NCI-H748 treated with DMSO at 0.1 percent for 48 hours (cell line): Measurements from ENCODE around the gene DTD1.

ENCODE experiments used
- DNase-seq: peaks from one replicate; lab custom pipeline; 2025; lab: John Stamatoyannopoulos, UW

Gene DTD1

DNA sequence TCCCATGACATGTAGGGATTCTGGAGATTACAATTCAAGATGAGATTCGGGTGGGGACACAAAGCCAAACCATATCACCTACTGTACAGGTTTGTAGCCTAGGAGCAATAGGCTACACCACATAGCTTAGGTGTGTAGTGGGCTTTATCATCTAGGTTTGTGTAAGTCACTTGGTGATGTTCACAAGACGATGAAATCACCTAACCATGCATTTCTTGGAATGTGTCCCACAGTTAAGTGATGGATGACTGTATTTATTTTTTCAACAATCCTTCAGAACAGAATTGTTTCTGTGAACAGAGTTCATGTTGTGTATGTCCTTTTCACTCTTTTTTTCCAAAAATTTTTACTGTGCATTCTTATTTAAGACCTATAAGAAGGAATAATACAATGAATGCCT, 76.1 kb downstream of the DTD1 start:
- no peak for DNase-seq

DNA sequence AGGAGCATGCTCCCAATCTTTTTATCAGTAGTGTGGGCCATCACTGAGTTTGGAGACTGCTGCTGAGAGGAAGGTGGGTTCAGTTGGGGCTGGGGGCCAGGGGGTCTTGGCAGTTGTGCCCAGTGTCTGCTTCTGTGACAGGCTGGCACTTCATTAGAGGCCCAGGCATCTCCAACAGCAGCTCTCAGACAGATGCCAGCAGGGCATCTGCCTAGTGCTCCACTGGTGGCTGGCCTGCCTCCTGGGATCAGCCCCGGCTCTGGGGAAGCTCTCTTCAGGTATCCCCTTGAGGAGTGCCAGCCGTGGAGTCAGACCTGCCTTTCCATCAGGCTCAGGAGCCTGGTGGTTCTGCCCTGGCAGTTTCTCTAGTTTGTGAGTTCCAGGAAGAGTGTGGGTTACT, 77.3 kb downstream of the DTD1 start:
- no peak for DNase-seq

DNA sequence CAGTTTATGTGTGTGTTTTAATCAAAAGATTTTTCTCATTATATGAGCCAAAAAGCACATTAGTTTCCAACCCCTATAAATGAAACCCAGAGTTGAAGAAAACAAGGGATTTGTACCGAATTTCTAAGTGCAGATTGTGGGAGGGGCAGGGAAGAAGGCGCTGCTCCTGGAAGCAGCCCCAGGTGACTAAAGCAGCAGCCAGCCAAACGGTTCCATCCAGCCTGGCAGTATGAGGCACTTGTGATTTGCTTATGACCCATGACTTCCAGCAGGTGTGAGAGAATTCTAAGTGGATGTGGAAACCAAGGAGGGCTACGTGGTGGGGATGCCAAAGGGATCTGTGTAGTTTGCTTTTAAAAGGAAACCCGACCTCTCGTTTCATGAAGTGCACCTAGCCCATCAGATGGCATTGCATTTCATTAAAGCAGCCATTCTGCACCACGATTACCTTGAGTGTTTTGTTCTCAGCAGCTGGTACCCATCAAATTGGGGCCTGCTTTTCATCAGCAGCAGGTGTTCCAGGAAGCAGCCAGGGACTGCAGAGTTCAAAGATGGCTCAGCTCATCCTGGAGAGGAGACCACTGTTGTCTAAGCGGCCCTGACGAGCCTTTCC, 79.1 kb downstream of the DTD1 start:
- peak; percentile 97 for DNase-seq

DNA sequence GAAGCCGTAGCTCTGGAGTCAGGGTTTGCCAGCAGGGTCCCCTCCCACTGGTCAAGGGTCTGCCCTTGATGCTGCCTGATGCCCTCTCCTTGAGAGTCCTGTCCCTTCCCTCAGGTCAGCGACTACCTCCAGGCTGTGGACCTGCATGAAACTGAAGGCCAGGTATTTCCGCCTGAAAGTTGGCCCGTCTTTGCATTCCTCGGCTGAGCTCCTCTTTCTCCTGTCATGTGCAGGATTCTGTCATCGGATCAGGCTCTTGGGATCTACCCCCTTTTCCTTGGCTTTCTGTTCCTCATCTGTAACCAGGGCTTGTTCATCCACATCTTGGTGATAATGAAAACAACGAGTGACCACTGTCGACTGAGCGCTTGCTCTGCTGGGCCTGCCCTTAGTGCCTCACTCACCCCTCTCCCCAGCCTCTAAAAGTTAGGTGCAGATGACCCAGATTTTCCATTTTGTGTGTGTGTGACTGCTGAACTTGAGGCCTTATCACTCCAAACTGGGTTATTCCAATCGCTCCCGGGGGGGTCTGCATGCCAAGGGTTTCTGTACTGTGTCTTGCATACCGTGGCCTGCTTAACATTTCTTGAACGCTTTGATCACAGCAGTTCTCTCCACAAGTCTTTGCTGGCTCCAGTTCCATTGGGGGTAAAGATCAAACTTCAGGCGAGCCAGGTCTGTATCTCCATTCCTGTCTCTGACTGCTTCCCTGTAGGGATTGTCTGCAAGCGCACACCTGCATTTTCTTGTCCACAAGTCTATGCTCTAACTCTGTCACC, 81.6 kb downstream of the DTD1 start:
- no peak for DNase-seq

DNA sequence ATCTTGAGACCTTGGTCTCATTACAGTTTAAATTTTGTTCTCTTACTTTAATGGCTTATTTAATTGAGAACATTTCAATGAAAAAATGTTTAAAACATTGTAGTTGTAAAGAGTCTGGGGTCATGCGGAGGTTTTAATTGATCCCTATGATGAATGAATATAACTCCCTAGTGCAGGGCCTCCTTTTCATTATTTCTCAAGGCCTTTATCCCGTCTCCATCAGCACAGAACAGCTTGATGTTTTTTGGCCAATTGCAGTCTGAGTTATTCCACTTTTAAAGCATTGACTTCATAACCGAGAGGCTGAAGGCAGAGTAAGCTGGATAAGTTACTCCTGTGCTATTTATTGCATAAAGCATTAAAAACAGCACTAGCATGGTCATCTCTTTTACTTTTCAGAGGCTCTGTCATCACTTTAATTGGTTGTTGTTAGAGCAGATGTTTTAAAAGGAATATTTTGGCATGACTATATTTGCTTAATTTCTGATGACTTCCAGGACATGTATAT, 83.4 kb downstream of the DTD1 start:
- DNase-seq: no peak

DNA sequence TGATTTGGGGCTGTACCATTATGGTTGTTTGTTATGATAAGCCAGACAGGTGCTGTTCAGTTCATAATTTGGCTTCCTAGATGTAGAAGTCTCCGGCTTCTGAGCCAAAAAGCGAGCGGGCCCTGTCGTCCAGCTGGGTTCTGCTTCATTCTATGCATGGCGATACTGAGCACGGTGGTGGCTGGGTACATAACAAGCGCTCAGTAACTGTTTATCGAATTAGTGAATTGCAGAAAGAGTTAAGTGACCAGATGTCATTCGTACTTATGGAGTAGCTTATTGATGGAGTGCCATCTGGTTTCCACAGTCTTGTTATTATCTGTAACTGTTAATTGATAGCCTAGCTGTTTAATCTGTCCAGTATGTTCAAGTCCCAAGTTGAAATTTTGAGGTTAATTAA, 85.0 kb downstream of the DTD1 start:
- no peak for DNase-seq

DNA sequence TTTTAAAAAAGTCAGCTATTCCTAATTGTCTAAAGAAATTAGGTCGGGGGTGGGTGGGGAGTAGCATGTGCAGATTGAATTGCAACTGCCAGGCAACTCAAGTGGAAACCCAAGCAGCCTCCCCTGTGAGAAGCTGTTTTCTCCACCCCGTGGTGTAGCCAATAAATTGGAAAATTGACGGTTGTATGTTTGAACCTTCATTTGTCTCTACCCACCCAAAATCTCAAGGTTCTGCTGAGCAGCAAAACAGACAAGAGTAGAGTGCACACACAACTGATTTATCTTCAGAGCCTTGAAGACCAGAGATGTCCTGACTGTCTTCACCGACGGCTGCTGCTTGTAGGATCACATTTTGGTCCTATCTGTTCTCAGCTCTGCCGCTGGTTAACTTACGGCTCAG, 88.5 kb downstream of the DTD1 start:
- DNase-seq: no peak

DNA sequence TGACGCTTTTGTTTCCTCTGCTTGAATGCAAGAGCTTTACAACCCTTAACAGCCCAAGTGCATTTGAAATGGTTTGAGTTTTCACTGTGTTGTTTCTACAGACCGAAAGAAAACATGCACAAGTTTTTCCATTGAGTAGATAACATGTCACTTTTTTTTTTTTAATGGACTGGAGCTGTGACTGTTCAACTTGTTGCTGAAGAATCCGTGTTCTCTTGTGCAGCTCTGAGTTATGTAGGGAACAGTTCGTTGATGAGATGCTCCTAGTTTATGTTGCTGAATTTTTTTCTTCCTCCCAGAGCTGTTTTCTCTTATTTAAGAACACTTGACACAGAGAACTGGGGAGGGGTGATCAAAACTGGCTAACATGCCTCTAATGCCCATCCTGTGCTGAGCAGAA, 89.3 kb downstream of the DTD1 start:
- DNase-seq: no peak

DNA sequence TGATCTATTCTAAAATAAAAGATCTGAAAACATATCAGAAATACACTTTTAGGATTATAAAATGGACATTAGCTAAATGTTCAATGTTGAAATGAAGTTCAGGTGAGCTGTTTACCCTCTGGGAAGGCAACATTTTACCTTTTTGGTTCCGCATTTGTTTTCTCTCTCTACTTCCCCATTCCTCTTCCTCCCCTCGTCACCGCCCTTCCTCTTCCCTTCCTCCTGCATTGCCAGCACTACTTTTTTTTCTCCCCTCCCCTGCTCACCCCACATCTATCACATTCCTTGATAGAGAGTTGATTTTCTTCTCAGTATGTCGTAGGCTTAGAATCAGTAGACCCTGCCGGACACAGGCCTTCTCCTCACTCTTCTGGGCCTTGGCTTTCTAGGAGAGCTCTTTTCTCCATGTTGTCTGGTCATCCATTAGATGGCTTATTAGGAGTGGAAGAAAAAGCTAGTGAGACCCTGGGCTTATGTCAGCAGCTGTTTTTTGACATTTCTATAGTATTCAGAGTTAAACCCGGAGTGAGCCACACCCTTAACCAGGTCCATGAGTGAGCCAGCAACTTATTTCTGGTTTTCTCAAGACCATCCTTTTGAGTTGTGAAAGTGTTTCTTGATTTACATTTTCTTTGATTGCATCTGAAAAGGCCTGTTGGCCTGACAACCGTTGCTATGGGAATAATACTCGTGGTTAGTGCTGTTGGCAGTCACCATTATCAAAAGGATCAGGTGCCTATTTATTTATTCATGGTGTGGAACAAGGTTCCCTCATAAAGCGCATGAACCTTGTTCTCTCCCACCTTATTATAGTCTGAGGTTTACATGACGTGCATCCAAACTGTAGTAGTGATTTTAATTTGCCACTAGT, 90.9 kb downstream of the DTD1 start:
- peak; percentile 63 for DNase-seq

DNA sequence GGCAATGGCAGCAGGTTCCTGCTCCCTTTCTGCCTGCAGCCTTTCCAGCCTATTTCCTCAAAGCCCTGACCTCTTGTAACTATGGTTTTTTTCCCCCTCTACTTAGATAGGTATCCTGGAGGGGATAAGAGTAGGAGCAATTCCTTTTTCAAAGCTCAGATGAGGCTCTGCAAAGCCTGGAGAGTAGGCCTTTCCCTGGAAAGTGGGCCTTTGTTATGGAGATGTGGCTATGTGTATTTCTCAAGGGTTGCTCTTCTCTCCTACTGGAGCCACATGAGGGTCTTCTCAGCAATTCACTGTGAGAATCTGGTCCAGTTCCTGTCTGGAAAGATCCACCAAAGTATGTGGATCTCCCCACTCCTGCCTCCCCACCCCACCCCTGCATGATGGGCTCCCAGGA, 96.0 kb downstream of the DTD1 start:
- no peak for DNase-seq

DNA sequence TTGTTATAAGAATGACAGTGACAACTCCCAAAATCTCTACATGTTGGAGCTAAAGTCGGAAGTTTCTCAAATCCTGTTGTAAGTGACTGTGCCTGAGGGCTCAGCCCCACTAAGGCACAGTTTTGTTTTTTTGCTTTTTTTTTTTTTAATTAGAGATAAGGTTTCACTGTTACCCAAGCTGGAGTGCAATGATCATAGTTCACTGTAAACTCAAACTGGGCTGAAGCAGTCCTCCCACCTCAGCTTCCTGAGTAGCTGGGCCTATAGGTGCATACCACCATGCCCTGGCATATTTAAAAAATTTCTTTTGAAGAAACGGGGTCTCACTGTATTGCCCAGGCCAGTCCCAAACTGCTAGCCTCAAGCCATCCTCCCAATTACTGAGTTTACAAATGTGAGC, 96.9 kb downstream of the DTD1 start:
- DNase-seq: no peak

DNA sequence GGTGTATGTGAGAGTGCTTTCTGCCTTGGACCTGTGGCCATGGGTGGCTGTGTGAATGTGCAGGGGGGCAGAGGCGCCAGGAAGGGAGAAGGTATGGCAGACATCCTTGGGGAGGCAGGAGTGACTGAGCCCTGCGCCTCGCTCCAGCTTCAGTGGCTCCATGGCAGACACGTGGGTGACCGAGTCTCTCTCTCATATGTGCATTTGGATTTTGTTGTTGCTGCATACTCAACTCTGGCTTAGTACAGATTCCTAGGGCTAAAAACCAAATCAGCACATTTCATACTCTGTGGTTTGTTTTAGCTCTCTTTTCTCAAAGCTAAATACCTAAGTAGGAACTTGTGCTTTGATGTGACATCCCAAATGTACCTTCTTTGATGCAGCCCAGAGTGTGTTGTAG, 97.6 kb downstream of the DTD1 start:
- DNase-seq: no peak

DNA sequence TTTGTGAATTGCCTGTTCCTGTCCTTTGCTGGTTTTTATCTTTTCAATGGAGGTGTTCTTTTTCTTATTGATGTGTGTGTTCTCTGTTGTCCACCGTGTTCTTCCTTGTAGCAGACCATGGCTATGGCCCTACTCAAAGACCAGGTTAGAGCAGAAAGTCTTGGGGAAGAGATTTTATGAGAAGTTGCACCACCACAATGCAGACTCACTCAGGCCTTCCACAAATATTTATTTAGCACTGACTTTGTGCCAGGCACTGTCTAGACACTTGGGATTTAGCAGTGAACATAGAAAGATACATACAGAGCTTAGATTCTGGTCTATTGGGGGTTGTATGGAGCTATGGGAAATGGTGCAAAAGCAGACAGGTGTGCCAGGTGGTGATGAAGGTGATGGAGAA, 98.8 kb downstream of the DTD1 start:
- no peak for DNase-seq

DNA sequence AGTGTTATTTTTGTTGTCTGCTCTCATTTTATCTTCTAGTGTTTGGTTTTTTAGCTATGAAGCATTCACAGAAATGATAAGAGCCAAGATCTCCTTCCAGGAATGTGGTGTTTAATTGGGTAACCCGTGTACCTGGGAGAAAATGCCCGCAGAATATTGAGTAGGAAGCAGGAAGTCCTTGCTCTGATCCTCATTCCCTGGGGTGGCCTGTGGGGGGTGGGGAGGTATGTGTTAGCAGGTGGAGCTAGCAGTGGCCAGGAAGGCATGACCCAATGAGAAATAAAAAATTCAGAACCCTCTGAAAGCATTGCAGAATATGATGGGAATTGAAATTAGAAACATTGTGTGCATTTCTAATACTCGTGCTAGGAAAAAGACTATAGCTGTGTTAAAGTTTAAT, 100.8 kb downstream of the DTD1 start:
- DNase-seq: no peak

DNA sequence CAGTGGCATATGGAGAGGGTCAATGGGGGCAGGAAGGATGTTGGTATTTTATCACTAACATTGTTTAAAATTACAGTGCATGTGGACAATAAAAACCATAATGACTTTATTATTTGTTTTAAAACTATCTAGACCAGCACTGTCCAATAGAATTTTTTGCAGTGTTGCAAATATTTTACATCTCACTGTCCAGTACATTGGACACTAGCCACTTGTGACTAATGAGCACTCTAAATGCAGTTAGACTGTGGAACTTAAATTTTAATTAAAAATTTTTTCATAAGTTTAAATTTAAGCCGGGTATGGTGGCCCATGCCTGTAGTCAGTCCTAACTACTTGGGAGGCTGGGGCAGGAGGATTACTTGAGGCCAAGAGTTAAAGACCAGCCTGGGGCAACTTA, 101.7 kb downstream of the DTD1 start:
- no peak for DNase-seq

DNA sequence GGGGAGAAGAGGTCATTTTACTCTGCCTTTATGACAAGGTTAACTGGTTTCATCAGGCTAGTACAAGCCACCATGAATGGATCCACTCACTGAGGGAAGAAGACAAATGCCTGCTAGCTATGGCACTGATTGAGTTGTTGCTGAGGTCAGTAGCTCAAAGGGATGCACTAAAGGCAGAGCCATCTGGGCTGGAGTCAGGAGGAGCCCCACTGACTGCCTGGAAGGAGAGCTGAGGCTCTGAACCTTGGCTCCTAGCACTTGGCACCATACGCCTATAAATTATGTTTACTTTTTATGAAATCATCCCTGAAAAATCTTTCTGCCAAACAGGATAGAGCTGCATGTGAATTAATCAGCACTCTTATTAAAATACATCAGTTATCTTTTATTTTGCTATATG, 104.6 kb downstream of the DTD1 start:
- DNase-seq: no peak

DNA sequence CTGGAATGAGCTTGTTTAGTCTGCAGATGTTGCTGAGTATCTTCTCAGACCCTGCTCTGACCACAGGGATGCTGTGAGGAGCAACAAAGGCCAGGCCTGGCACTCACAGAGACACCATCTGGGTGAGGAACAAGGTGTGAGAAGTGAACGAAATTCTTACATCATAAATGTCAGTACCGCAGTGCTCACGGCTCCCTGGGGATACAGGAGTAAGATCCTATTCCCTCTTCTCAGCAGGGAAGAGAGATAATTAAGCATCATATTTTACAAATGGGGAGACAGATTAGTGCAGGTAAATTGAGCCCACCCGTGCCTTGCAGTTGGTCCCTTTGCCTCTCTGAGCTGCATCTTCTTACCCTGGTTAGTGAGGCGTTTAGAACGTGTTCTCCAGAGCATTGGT, 106.2 kb downstream of the DTD1 start:
- DNase-seq: no peak

DNA sequence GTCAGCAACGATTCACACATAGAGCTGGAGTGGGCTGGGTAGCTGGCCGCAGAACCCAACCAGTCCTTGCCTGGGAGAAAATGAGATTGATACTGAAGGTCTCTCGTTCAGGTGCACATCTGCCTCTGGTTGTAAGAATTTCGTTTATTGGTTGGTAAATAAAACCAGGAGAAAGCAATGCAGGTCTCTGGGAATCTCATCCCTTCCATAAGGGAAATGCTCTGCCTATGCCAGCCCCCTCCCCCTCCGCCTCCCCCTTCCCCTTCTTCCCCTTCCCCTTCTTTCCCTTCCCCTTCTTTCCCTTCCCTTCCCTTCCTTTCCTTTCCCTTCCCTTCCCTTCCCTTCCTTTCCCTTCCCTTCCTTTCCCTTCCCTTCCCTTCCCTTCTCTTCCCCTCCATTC, 107.3 kb downstream of the DTD1 start:
- DNase-seq: no peak

DNA sequence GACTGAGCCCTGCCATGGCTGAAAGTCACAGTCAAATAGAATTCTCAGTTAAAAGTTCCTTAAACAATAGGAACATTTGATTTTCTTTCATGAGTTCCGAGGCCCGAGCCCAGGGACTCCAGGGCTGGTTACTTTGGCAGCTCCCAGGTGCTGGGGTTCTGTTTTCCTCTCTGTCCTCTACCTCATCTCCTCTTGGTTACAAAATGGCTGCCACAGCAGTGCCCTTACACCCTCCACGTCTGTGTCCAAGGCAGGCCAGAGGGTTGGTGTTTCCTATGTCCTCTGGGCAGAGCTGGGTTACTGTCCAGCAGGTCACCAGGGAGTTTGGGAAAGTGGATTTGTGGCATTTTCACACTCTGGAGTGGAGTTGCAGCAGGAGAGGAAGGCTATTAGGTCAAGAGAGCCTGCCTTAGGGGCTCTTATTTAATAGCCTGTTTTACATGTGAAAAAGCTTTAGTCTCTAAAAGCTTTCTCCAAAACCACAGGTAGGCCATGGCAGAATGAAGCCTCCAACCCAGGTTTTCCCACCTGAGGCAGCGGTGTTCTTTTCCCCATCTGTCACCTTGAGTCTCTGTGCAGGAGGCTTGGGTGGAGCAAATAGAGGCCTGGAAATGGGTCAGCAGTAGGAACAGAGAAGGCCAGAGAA, 111.0 kb downstream of the DTD1 start:
- no peak for DNase-seq

DNA sequence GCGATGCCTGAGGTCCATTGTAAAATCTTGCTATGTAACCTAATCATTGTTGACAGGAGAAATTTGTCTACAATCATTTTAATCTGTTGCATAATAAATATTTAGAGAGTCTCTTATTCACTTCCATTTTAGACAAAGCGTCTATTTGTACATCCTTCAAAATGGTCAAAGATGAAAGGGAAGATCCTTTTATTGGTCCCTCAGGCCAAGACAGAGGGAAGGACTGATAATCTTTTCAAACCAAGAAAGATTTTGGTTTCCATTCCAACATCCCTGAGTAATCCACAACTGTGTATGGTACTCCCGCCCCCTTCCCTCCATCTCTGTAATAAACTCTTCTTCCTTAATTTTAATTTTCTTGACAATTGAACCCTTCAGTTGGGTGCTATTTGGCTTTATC, 114.1 kb downstream of the DTD1 start:
- DNase-seq: no peak

DNA sequence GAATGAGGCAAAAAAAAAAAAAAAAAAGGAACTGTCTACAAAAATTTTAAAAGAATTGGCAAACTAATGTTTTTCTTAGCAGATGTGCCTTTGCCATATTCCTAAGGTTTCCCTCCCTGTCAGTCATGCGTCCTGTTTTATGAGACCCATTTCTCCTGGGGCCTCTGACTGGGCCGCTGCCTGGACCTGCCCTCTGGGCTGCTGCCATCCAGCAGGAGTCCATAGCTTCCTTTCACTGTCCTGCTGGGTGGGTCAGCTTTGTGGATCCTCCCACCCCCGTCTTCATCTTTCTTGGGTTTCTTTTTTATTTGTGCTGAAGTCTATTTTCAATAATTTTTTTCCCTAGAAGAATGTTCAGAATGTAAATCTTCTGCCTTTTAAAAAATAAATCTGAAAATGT, 114.9 kb downstream of the DTD1 start:
- no peak for DNase-seq

DNA sequence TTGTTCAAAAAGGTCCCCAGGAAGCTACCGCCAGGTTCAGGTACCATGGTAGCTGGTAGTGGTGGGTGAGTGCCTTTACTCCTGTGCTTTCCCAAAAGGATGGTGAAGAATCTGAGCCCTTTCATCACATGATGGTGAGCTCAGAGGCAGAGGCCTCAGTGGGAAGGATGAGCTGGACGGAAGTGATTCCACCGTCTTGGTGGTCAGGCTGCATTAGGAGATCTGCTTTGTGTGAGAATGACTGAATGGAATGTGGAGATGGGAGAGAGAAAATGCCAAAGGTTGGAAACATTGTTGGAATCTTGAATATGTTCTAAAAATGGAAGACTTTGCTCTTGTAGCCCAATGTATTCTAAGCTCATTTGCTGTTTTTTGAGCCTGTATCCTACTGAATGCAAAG, 117.6 kb downstream of the DTD1 start:
- no peak for DNase-seq
